SIG-M5 treated with dmso at 0.1 percent for 504 hours (cell line): Measurements from ENCODE around the gene SPRED3.
A peak's percentile ranks its signal among the peaks of the same experiment; 100 is the strongest.
"Not testable (repeated sequence)": the region's sequence is repeated elsewhere in the genome, so short reads cannot be mapped to it uniquely, and the experiment has no call there.

ENCODE experiments used
- DNase-seq: peaks from one replicate; lab custom pipeline; 2025; ENCODE audit not compliant: unreplicated experiment; lab: John Stamatoyannopoulos, UW

The SPRED3 gene, protein sequence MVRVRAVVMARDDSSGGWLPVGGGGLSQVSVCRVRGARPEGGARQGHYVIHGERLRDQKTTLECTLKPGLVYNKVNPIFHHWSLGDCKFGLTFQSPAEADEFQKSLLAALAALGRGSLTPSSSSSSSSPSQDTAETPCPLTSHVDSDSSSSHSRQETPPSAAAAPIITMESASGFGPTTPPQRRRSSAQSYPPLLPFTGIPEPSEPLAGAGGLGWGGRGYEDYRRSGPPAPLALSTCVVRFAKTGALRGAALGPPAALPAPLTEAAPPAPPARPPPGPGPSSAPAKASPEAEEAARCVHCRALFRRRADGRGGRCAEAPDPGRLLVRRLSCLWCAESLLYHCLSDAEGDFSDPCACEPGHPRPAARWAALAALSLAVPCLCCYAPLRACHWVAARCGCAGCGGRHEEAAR

DNA sequence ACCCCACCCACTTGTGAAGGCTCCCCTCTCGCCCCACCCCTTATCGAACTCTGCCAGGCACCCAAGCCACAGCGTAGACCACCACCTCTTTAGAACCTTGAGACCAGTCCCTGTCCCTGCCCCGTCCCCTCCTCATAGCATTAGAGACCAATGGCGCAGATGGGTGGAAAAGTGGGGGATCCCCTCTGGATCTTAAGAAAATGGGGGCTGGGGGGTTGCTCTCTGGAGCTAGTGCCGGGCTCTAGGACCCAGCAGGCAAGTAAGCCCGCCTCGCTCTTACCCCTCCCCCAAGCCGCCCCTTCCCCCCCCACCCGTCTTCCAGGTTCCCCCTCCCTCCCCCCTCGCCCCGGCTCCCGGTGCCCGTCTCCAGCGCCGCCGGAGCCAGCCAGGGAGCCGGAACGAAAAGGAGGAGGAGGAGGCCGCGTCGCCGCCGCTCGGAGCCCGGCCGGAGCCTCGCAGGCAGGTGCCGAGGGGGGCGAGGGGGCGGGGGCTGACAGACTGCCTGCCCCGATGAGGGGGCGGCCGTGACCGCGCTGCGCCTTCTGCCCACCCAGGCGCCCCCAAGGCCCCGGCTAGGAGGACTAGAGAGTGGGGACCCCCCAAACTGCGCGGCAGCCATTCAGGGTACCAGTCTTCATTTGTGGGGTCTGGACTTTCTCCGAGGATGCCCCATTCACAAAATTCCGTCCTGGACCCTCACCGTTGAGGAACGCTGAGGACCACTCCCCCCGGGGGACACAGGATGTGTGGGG, at the start of gene SPRED3:
Gene SPRED3, plus strand, starts transcription at position 349 of the 752 bp plus-strand sequence. CDS start 1,606 bp downstream, outside the sequence.
- DNase-seq, result no peak

DNA sequence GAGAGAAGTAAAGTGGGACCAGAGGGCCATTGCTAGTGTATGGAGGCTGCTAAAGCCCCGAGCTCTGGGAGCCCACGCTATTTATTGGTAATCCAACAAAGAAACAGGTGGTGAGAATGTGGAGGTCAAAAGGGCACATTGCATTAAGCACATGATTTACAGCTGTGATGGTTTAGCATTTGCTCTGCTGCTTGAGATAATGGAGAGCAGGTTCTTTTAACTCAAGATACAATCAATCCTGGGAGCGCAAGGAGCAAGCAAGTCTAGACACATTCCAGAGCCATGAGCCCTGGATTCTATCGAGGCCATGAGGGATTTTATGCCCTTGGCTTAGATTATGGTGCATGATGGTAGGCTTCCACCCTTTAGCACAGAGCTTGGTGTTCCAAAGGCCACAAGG, 49.5 kb upstream of the SPRED3 start:
- not testable (repeated sequence) for DNase-seq

DNA sequence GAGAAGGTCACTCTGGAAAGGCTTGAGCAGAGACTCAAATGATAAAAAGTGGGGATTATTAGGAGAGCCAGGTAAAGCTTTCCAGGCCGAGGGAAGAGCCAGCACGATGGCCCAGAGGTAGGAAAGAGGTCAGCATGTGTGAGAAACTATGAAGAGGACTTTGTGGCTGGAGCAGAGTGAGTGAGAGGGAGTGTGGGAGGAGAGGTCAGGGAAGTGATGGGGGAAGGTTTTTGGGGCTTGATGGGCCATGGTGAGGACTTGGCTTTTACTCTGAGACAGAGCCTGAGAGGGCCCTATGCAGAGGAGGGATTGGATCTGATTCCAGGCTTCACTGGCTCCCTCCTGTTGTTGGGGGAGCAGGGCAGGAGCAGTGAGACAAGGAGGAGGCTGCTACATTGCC, 47.6 kb upstream of the SPRED3 start:
- no peak for DNase-seq

DNA sequence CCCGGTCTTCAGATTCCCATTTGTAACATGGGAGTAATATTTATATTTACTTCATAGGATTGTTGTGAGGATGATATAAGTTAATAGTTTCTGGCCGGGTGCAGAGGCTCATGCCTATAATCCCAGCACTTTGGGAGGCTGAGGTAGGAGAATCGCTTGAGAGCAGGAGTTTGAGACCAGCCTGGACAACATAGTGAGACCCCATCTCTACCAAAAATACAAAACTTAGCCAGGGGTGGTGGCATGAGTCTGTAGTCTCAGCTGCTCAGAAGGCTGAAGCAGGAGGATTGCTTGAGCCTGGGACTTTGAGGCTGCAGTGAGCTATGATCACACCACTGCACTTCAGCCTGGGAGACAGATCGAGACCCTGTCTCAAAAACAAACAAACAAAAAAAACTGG, 41.7 kb upstream of the SPRED3 start:
- DNase-seq, result no peak

DNA sequence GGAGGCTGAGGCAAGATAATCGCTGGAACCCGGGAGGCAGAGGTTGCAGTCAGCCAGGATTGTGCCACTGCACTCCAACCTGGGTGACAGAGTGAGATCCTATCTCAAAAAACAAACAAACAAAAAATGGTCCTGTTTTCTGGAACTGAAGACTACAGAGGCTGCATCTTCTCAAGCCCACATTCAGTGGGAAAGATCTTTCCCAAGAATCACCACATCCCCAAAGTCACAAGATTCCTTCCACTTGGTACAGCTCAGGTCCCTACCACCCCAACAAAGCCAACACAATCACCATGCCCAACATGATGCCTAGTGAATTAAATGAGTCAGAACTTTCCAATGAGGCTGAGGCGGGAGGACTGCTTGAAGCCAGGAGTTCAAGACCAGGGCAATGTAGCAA, 37.6 kb upstream of the SPRED3 start:
- no peak for DNase-seq

DNA sequence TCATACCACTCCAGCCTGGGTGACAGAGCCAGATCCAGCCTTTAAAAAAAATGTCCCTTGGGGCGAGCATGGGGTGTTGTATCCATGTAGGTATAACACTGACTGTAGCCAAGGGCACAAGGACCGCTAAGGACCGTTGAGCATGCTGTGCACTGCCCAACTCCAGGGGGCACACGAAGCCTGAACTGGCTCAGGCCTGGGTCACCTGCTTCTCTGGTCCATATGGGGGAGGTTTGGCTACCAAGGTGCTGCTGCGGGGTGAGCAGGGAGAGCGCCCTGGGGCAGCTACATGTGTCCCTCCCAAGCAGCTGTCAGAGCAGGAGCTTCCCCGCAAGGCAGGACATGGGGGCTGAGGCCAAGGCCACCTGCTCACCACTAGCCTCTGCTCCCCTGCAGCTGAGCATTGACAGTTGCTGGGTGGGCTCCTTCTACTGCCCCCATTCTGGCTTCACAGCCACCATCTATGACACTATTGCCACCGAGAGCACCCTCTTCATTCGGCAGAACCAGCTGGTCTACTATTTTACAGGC, 36.6 kb upstream of the SPRED3 start:
- DNase-seq, result no peak

DNA sequence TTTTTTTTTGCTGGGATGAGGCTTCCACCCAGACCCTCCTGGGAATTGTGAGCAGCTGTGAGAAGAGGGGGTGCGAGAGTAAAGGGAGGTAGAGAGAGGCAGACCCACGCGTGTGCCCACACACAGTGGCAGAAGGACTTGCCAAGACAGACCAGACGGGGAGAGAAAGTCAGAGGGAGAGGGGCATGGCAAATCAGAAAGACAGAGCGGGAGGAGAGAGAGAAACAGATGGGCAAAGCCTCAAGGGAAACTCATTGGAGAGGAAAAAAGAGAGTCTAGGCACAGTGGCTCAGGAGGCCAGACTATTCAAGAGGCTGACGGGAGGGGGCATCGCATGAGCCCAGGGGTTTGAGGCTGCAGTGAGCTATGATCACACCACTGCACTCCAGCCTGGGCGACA, 35.9 kb upstream of the SPRED3 start:
- no peak for DNase-seq

DNA sequence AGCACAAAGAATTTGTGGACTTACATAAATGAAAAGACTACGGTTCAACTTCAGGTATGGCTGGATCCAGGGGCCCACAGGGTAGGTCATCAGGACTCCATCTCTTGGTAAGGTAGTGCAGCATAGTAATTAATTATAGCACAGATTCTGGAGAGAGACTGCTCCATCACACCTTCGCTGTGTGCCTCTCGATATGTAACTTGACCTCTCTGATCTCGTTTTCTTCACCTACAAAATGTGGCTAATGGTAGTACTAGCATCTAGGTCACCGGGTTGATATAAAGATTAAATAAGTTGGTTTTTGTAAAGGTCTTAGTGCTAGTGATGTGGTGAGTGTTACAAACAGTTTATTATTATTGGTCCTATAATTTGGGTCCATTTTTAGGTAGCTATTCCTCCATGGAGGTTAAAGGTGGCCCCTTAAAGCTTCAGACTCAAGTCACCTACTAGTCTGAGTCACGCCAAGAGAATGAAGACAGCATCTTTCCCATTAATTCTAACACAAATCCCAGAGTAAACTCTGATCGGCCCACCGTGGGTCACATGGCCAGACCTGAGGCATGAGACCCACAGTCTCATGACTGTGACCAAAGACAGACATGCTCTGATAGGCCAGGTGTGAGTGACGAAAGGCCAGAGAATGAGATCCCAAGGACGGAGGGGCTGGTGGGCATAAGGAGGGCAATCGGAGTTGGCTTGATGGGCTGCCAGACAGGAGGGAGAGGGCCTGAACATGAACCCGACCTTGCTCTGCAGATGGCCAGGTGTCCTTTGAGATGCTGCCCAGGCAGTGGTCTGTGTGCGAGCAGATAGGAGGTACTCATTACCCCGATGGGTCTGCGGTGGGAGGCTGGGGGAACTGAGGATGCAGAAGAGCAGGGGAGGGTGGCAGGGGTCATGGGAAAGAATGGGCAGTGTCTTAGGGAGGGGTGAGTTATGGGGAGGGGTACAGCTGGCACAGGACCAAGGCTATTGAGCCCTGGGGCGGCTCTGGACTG, 32.5 kb upstream of the SPRED3 start:
- DNase-seq, result no peak

DNA sequence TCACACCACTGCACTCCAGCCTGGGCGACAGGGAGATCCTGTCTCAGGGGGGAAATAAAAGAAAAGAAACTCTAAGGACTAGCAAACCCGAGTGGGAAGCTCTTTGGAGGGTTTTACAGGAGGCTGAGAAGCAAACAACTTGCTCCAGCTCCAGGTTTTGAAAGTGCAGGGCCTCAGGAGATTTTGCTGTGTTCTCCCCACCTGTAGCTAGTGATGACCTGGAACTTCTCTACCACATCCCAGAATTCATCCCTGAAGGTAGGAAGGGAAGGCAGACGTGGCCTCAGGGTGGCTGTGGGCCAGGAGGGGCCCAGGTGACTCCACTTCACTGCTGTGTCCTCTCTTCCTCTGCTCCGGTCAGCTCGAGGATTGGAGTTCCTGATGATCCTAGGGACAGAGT, 30.4 kb upstream of the SPRED3 start:
- no peak for DNase-seq

DNA sequence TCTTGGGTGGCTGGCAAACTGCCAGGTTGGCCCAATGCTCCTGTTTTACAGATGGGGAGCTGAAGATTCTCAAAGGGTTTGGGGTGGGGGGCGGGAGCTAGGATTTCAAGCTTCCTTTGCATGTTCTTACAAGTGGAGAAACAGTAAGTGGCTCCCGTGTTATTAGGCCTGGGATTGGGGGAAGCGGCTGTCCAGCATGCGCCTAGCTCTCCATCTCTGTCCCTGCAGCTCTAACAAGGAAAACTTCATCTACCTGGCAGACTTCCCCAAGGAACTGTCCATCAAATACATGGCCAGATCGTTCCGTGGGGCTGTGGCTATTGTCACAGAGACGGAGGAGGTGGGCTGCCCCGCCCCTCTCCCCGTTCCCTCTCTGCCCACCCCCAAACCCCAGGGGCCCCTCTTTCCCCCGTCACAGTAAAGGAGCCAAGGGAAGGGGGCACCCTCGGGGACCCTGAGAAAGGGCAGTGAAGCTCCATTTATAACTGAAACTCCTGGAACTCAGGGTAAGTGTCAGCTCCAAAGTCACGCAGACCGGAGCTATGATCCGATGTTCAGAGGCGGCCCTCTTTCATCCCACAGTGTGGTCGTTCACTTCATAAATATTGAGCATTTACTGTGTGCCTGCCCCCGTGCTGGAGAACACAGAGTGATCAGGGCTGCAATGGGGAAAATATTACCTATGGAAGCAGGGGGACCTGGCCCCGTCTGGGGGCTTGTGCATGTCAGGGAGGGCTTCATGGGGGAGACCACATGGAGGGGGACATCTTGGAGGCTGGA, 29.1 kb upstream of the SPRED3 start:
- DNase-seq, result no peak

DNA sequence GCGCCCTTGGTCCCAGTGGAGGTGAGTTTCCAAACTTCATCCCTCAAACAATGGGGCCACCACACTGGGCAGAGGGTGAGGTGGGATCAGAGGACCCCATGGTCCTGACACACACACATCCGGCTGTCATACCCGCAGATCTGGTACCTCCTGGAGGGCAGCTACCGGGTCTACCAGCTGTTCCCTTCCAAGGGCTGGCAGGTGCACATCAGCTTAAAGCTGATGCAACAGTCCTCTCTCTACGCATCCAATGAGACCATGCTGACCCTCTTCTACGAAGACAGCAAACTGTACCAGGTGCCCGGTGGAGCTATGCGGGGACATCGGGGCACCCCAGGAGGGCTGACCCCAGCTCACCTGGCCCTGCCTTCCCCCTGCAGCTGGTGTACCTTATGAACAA, 28.1 kb upstream of the SPRED3 start:
- no peak for DNase-seq

DNA sequence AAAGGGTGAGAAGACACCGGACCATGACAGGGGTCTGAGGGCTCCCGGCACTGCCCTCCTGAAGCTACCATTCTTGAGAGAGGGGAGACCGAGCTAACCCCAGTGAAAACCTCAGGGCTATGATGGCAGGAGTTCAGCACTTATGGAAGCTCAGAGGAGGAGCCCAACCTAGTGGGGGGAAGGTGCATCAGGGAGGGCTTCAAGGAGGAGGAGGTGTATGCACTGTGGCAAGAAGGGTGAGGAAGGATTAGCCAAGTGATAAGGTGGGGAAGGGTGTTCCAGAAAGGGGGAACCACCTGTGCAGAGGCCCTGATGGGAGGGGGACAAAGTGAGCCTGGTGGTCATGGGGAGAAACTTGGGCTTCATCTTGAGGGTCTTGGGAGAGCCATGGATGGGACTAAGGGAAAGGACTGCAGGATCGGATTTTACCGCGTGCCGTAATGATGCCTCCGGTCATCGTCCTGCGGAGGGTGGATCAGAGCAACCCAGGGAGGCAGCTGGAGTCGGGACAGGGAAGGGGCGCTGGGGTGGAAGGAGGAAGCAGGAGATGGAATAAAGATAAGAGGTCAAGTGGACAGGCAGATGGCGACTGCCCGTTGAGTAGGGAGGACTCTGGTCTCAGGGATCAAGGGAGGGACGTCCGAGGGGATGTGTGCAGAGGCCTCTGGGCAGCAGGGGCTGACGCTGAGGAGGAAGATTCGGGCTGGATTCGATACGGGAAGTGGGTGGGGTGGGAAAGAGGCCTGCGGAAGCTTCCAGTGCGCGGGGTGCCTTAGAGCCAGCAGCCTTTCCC, 27.5 kb upstream of the SPRED3 start:
- no peak for DNase-seq

DNA sequence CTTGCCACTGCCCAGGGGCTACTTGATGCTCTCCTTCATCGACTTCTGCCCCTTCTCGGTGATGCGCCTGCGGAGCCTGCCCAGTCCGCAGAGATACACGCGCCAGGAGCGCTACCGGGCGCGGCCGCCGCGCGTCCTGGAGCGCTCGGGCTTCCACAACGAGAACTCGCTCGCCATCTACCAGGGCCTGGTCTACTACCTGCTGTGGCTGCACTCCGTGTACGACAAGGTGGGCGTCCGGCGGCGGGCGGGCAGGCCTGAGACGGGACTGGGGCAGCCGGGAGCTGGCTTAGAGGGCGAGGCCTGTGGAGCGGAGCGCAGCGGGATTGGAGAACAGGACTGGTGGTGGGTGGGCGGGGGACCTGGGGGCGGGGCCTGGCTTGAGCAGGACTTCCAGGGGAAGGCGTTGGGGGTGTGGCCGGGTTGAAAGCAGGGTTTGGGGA, 26.8 kb upstream of the SPRED3 start:
- DNase-seq, result peak; percentile 75

DNA sequence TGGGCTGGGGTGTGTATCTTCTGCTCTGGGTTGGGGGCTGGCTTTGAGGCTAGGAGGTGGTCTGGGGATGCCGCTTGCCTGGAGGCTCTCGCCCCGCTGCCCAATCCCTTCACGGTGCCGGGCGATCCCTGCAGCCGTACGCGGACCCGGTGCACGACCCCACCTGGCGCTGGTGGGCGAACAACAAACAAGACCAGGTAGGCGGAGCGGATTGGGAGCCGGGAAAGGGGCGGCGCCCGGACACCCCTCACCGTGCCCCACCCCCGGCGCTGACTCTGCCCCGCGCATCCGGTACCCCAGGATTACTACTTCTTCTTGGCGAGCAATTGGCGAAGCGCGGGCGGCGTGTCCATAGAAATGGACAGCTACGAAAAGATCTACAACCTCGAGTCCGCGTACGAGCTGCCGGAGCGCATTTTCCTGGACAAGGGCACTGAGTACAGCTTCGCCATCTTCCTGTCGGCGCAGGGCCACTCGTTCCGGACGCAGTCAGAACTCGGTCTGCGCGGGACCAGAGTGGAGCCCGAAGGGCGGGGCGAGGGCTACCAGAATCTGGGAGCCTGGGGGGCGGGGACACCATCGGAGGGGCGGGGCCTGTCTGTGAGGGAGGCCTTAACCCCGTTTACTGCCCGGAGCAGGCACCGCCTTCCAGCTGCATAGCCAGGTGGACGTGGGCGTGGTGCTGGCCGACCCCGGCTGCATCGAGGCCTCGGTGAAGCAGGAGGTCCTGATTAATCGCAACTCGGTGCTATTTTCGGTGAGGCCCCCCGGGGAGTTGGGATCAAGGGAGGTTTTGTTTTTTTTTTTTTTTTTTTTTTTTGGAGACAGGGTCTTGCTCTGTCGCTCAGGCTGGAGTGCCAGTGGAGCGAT, 26.2 kb upstream of the SPRED3 start:
- DNase-seq, result peak; percentile 67

DNA sequence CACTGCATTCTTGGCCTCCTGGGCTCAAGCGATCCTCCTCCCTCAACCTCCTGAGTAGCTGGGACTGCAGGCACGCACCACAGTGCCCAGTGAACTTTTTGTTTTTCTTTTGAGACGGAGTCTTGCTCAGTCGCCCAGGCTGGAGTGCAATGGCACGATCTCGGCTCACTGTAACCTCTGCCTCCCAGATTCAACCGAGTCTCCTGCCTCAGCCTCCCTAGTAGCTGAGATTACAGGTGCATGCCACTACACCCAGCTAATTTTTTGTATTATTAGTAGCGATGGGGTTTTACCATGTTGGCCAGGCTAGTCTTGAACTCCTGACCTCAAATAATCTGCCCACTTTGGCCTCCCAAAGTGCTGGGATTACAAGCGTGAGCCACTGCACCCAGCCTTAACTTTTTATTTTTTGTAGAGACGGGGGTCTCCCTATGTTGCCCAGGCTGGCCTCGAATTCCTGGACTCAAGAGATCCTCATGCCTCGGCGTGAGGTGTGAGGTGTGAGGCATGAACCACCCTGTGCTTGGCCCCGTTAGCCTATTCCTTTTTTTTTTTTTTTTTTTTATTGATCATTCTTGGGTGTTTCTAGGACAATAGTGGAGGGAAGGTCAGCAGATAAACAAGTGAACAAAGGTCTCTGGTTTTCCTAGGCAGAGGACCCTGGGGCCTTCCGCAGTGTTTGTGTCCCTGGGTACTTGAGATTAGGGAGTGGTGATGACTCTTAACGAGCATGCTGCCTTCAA, 25.4 kb upstream of the SPRED3 start:
- DNase-seq, result not testable (repeated sequence)

DNA sequence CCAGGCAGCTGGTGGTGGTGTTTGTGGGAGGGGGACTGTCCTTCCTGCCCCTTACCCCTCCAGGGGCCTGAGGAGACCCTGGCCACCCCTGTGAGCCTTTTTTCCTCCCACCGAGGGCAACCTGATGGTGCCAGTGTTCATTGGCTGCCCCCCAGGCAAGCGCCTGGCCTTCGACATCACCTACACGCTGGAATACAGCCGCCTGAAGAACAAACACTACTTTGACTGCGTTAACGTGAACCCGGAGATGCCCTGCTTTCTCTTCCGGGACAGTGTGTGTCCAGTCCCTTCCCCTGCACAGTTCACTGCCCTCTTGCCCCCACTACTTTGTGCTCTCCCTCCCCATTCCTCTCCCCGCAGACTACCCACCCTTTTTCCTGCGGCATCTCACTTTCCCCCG, 21.5 kb upstream of the SPRED3 start:
- DNase-seq, result no peak

DNA sequence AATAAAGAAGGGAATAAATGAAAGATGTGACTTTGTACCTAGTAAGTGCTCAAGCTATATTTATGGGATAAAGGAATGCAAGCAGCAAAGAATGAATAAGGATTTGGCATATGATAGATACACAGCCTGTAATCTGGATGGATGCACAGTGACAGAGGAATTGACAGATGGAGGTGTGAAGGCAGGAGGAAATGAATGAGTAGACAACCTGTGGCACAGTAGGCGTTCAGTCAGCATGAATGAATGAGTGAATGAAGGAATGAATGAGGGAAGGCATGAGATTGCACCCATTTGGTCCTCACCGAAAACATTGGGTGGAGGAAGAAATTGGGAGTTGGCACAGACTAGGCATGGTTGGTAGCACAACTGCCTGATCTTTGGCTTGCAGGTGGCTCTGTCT, 18.9 kb upstream of the SPRED3 start:
- DNase-seq, result no peak

DNA sequence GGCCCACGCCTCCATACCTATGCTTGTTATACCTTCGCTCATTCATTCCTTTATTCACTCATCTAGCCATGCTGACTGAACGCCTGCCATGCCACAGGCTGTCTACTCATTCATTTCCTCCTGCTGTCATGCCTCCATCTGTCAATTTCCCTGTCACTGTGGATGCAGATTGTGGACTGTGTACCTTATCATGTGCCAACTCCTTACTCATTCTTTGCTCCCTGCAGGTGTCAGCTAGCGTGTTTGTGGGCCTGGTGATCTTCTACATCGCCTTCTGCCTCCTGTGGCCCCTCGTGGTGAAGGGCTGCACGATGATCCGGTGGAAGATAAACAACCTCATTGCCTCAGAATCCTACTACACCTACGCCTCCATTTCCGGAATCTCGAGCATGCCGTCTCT, 18.2 kb upstream of the SPRED3 start:
- no peak for DNase-seq
